ENCODE measurements around the gene POU2F1.

DNA sequence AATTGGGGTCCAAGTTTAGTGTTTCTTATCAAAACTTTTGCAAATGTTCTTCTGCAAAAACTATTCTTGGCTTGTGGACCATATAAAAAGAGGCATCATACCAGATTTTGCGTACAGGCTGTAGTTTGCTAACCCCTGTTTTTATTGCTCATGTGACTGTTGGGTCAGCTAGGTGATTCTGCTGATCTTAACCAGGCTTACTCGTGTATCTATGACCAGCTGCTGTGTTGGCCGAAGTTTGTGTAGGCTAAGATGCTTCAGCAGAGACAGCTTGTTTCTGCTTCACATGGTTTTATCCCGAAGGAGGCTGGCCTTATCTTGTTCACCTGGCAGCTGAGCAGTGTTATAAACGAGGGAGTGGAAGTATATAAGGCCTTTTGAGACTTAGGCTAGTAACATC, 38.2 kb downstream of the POU2F1 start:
- no peak for TF ChIP-seq USF2 (IDR thresholded peaks at IDR 0.05)
- TF ChIP-seq ZC3H11A (IDR thresholded peaks at IDR 0.05) = no peak
- no peak for TF ChIP-seq CTCF (IDR thresholded peaks at IDR 0.05)
- TF ChIP-seq POLR2A (IDR thresholded peaks at IDR 0.05; ENCODE audit: low read length) = no peak
- TF ChIP-seq KDM5A (IDR thresholded peaks at IDR 0.05) = no peak
- no peak for TF ChIP-seq GATA3 (IDR thresholded peaks at IDR 0.05; ENCODE audit: borderline replicate concordance)
- TF ChIP-seq, protein P1, sequence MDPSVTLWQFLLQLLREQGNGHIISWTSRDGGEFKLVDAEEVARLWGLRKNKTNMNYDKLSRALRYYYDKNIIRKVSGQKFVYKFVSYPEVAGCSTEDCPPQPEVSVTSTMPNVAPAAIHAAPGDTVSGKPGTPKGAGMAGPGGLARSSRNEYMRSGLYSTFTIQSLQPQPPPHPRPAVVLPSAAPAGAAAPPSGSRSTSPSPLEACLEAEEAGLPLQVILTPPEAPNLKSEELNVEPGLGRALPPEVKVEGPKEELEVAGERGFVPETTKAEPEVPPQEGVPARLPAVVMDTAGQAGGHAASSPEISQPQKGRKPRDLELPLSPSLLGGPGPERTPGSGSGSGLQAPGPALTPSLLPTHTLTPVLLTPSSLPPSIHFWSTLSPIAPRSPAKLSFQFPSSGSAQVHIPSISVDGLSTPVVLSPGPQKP (IDR thresholded peaks at IDR 0.05; ENCODE audit: low read depth, low read length) = no peak
- TF ChIP-seq JUNB (IDR thresholded peaks at IDR 0.05) = no peak
- no peak for TF ChIP-seq CHD2 (IDR thresholded peaks at IDR 0.05; ENCODE audit: low read length, partially characterized antibody)
- no peak for TF ChIP-seq MAZ (IDR thresholded peaks at IDR 0.05; ENCODE audit: borderline replicate concordance, low read depth, low read length)
- TF ChIP-seq JUN (IDR thresholded peaks at IDR 0.05) = no peak
- TF ChIP-seq EP300 (IDR thresholded peaks at IDR 0.05) = no peak

Data from A549 (cell line).